Cardiac muscle cell (in vitro differentiated cells and primary cell): ENCODE results near the gene SLC66A3. TPM values are rescaled to one million over a fixed set of nuclear protein-coding genes. Genes with fewer than 3 reads are reported as not detected.

Experiments used
- DNase-seq, 2 donors: peaks; one replicate each; pipeline versions ENCODE4 v3.0.0 to v3.0.0-alpha.2; 2010 to 2017; ENCODE audit warnings: low read depth in 1 of 2, low spot score in 1 of 2
- H3K27ac ChIP-seq: fragments of 200-600 bp; sonication (generic); 2 replicates; pipeline ENCODE4 v1.5.1; 2016
- H3K27me3 ChIP-seq: fragments of 200-600 bp; sonication (generic); 2 replicates; pipeline ENCODE4 v1.6.0; 2016; ENCODE audit warnings: control low read depth
- H3K36me3 ChIP-seq: fragments of 200-600 bp; sonication (generic); 2 replicates; pipeline ENCODE4 v1.5.1; 2016; ENCODE audit warnings: control low read depth
- H3K4me1 ChIP-seq: fragments of 200-600 bp; sonication (generic); 2 replicates; pipeline ENCODE4 v1.8.1; 2017; ENCODE audit warnings: low read depth, mild to moderate bottlenecking, mixed run types
- H3K4me3 ChIP-seq: fragments of 200-600 bp; sonication (generic); 2 replicates; pipeline ENCODE4 v1.5.1; 2016; ENCODE audit warnings: mild to moderate bottlenecking
- H3K9me3 ChIP-seq: fragments of 200-600 bp; sonication (generic); 2 replicates; pipeline ENCODE4 v1.5.1; 2017; ENCODE audit warnings: low read depth, mild to moderate bottlenecking, control low read depth
- CTCF ChIP-seq: IDR thresholded peaks from 2 replicates; pipeline ENCODE4 v1.5.1; 2012; ENCODE audit warnings: low read depth, mild to moderate bottlenecking, low read length
- polyA plus RNA-seq: library from polyadenylated mRNA; unstranded; fragments of >200 nt; fragmentation: Nextera tagmentation; extraction: Ambion mirVana; gene quantifications from 2 replicates; pipeline ENCODE4 v1.2.1, GENCODE V29; 2016
- total RNA-seq: library from RNA; depleted of rRNA; stranded (reverse); fragments of >200 nt; gene quantifications from 2 replicates; pipeline ENCODE4 v1.2.3, GENCODE V29; 2016

SLC66A3 gene
- total and polyA plus RNA-seq, 2 experiments from 2014 or later, result 7.1 to 16.7 TPM

DNA sequence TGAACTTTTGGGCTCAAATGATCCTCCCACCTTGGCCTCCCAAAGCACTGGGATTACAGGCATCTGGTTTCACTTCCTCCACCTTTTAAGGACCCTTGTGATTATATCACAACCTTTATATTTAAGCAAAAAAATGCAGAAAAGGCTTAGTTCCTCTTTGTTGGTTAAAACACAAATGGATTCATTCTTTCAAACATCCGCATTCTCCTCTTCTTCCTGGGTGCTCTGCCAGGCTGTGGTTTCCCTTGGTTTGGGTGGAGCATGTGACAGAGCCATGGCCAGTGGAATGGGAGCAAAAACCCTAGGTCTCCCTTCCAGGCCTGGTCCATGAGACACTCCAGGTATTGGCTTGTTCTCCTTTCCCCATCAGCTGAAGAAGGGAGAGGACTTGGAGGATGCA is 9.9 kb upstream of the SLC66A3 start:
- Histone ChIP-seq H3K36me3 (no peaks in the 10 kb centered on the region), H3K4me1 (no peaks in the 10 kb centered on the region), H3K27me3 (no peaks in the 10 kb centered on the region), H3K4me3 (no peak overlapping the region), H3K9me3 (no peaks in the 10 kb centered on the region), H3K27ac (no peak overlapping the region)
- no peak for DNase-seq
- TF ChIP-seq CTCF, result no peak

DNA sequence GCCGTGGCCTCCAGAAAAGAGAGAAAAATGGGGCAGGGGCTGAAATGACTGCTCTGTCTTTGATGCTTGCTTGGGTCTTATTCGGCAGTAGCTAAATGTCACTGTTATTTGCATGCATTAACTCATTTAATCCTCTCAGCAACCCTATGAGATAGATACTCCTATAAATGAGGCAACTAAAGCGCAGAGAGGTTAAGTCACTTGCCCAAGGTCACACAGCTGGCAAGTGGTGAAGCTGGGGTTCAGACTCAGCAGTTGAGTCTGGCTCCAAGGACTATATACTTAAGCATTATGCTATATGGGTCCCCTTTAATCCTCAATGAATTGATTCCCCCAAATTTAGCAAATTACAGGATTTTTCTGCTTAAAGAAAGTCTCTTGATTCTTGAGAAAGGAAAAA is 9.2 kb upstream of the SLC66A3 start:
- Histone ChIP-seq H3K9me3 (no peaks in the 10 kb centered on the region), H3K36me3 (no peaks in the 10 kb centered on the region)
- no peak for DNase-seq

DNA sequence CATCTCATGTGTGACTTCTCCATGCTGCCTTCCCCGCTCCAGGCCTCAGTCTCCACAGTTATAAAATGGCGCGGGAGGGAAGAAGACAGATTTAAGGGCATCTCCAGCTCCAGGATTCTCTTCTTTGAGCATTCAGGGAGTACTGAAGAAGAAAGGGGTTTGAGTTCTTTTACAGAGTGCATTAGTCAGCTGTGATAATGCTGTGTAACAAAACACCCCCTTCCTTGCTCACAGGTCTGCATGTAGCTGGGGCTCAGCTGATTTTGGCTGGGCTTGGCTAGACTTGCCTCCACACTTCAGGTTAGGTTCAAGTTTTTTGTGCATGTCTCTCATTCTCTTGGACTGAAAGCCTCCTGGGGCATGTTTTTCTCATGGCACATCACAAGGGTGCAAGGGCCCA is 8.0 kb upstream of the SLC66A3 start:
- no peak for DNase-seq
- Histone ChIP-seq H3K27me3 (no peaks in the 10 kb centered on the region), H3K27ac (no peak overlapping the region), H3K9me3 (no peaks in the 10 kb centered on the region), H3K4me3 (no peak overlapping the region), H3K36me3 (no peaks in the 10 kb centered on the region), H3K4me1 (no peaks in the 10 kb centered on the region)
- no peak for TF ChIP-seq CTCF

More for the DNA sequence above, 9.2 kb upstream of the SLC66A3 start:
- H3K27me3 ChIP-seq, result no peaks in the 10 kb centered on the region
- no peaks in the 10 kb centered on the region for H3K4me1 ChIP-seq
- no peak overlapping the region for H3K4me3 ChIP-seq
- TF ChIP-seq CTCF, result no peak
- no peak overlapping the region for H3K27ac ChIP-seq

DNA sequence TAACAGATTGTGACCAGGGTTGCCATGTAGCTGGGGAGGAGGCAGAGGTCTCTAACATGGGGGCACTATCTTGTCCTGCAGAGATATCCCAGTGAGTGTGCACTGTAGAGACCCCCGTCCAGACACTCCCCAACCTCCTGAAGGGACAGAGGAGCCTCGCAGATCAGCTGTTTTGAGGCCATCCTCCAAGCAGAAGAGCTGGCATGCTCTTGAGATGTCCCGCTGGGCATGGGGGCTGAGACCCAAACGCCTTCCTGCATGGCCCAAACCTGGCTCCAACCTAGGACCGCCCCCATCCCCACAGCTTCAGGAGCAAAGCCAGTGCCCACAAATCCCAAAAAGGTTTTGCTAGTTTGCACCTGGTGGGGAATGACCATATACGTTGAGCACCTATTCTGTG is 2.7 kb upstream of the SLC66A3 start:
- H3K27me3 ChIP-seq, result peaks cover 4% of the 10 kb centered on the region
- no peak overlapping the region for H3K4me3 ChIP-seq
- H3K4me1 ChIP-seq, result no peaks in the 10 kb centered on the region
- no peaks in the 10 kb centered on the region for H3K36me3 ChIP-seq
- no peaks in the 10 kb centered on the region for H3K9me3 ChIP-seq
- H3K27ac ChIP-seq, result no peak overlapping the region
- DNase-seq, result no peak
- TF ChIP-seq CTCF, result no peak

- Histone ChIP-seq H3K4me3 (peak overlapping the region; percentile 32), H3K4me1 (no peaks in the 10 kb centered on the region), H3K27me3 (peaks cover 4% of the 10 kb centered on the region), H3K27ac (peak overlapping the region; percentile 50), H3K36me3 (no peaks in the 10 kb centered on the region), H3K9me3 (no peaks in the 10 kb centered on the region)
- DNase-seq, result no peak
- no peak for TF ChIP-seq CTCF
Observed at GRCh38 chr2:11154016-11154922, 998 bp upstream of the SLC66A3 start.
